ENCODE data around the gene RMDN2.

Gene RMDN2

DNA sequence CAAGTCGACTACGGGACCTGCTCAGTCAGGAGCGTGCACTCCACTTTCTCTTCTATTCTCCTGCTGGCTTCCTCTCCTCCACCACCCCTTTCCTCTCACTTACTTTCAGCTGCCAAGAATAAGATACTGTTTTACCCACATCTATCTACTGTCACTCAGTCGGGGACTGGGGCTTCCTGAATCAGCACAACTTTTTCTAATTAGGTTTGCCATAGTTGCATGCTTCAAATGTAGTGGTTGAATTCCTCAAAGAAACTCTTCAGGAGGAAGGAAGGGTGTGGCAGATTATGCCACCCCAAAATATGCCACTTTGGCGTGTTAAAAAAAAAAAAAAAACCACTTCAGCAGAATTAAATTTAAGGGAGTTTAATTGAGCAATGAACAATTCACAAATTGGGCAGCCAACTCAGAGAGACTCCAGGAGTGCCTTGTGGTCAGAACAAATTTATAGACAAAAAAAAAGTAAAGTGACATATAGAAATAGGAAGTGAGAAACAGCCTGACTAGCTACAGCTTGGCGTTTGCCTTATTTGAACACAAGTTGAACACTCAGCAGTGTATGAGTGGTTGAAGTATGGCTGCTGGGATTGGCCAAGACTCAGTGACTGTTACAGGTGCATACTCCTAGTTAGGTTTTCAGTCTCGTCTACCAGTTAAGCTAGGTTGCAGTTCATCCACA lies 32.5 kb upstream of the RMDN2 start:
- intact Hi-C loops (cut with DNase I; ENCODE audit: low total_unique reads), result no loop called here
- TF ChIP-seq CTCF (IDR thresholded peaks at IDR 0.05), result no peak
- Histone ChIP-seq H3K36me3 (no peaks in the 10 kb centered on the region), H3K4me3 (no peak overlapping the region), H3K27me3 (no peaks in the 10 kb centered on the region), H3K9me3 (no peaks in the 10 kb centered on the region), H3K27ac (no peak overlapping the region), H3K4me1 (peaks cover 0 to 2% (median 0%) of the 10 kb centered on the region in 4 donors)
- no peak for DNase-seq

DNA sequence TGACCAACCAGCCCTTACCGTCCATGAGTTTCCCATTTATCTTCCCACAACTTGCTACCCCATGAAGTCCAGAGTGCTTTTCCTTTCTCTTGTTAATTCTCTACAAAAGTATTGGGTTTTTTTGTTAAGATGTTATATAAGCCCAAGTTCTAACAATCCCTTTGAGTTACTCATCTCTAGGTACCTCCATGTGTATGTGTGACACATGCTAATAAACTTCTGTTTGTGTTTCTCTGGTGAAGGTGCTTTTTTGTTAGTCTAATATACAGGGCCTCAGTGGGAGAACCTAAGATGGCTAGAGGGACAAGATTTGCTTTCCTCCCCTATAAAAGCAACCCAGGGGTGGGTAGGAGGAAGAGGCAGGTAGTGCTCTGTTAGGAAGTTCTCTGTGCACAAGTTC lies 31.8 kb upstream of the RMDN2 start:
- H3K4me1 ChIP-seq, result peaks cover 0 to 2% (median 0%) of the 10 kb centered on the region in 4 donors
- no peak overlapping the region for H3K27ac ChIP-seq
- H3K9me3 ChIP-seq, result no peaks in the 10 kb centered on the region
- intact Hi-C loops (cut with DNase I; ENCODE audit: low total_unique reads), result no loop called here
- H3K27me3 ChIP-seq, result no peaks in the 10 kb centered on the region
- no peak for TF ChIP-seq CTCF (IDR thresholded peaks at IDR 0.05)
- H3K36me3 ChIP-seq, result no peaks in the 10 kb centered on the region
- DNase-seq, result no peak
- no peak overlapping the region for H3K4me3 ChIP-seq

DNA sequence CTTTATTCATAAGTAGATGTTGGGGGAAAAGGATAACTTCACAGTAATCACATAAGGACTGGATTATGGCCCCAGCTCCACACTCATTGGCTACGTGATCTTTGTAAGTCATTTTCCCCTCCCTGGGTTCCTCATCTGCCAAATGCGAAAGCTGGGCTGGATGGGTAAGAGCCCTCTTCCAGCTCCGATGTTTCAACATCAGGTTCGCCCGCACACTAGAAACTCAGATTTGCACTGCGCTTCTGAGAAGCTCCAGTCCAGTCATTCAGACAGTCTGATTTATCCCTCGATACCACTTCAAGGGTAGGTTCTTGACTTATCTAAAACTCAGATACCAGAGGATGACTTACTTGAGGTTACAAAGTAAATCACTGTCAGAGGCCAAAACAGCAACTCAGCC lies 31.0 kb upstream of the RMDN2 start:
- Histone ChIP-seq H3K27me3 (no peaks in the 10 kb centered on the region), H3K4me1 (peaks cover 0 to 2% (median 0%) of the 10 kb centered on the region in 4 donors), H3K9me3 (no peaks in the 10 kb centered on the region), H3K27ac (no peak overlapping the region), H3K4me3 (no peak overlapping the region), H3K36me3 (no peaks in the 10 kb centered on the region)
- no peak for TF ChIP-seq CTCF (IDR thresholded peaks at IDR 0.05)
- intact Hi-C loops (cut with DNase I; ENCODE audit: low total_unique reads), result no loop called here
- no peak for DNase-seq

GRCh38 chr2:37894601-37895000 lies 30.5 kb upstream of the RMDN2 start:
- intact Hi-C loops (cut with DNase I; ENCODE audit: low total_unique reads), result no loop called here
- no peak overlapping the region for H3K4me3 ChIP-seq
- no peak for TF ChIP-seq CTCF (IDR thresholded peaks at IDR 0.05)
- H3K36me3 ChIP-seq, result no peaks in the 10 kb centered on the region
- DNase-seq, result no peak
- no peaks in the 10 kb centered on the region for H3K27me3 ChIP-seq
- peaks cover 0 to 2% (median 0%) of the 10 kb centered on the region in 4 donors for H3K4me1 ChIP-seq
- H3K27ac ChIP-seq, result no peak overlapping the region
- no peaks in the 10 kb centered on the region for H3K9me3 ChIP-seq

DNA sequence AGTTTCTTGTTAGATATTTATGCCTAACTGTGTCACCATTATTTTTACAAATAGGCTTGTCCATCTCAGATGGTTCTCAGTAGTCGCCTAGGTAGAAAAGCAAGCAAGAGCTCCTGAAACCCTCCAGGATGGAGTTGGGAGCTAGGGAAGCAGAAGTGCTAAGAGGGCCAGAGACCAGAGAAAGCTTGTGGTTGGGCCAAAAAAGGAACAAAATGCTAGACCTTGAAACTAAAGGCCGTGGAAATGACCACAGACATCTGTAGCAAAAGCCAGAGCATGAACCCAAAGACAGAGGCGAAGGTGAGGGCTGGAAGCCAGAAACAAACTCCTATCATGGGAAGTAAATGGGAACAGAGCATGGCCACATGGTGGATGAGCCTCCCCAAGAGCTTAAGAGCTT lies 29.9 kb upstream of the RMDN2 start:
- no peak overlapping the region for H3K4me3 ChIP-seq
- no peak for DNase-seq
- no peaks in the 10 kb centered on the region for H3K9me3 ChIP-seq
- no peak overlapping the region for H3K27ac ChIP-seq
- no peaks in the 10 kb centered on the region for H3K36me3 ChIP-seq
- peaks cover 0 to 2% (median 0%) of the 10 kb centered on the region in 4 donors for H3K4me1 ChIP-seq
- no peak for TF ChIP-seq CTCF (IDR thresholded peaks at IDR 0.05)
- intact Hi-C loops (cut with DNase I; ENCODE audit: low total_unique reads), result no loop called here
- no peaks in the 10 kb centered on the region for H3K27me3 ChIP-seq

GRCh38 chr2:37896319-37896718 lies 28.8 kb upstream of the RMDN2 start:
- no peaks in the 10 kb centered on the region for H3K9me3 ChIP-seq
- no peaks in the 10 kb centered on the region for H3K27me3 ChIP-seq
- H3K36me3 ChIP-seq, result no peaks in the 10 kb centered on the region
- H3K4me3 ChIP-seq, result no peak overlapping the region
- DNase-seq, result no peak
- H3K4me1 ChIP-seq, result peaks cover 0 to 2% (median 0%) of the 10 kb centered on the region in 4 donors
- H3K27ac ChIP-seq, result no peak overlapping the region
- intact Hi-C loops (cut with DNase I; ENCODE audit: low total_unique reads), result no loop called here
- no peak for TF ChIP-seq CTCF (IDR thresholded peaks at IDR 0.05)
